HEK293T (cell line): Measurements from ENCODE around the gene KIF24.
A peak's percentile ranks its signal among the peaks of the same experiment; 100 is the strongest.

Experiments
- ARNT ChIP-seq: fragments of 450-650 bp; IDR thresholded peaks from 2 replicates; pipeline ENCODE4 v1.6.1; 2017; ENCODE audit warnings: mild to moderate bottlenecking
- CTBP1 ChIP-seq: fragments of 450-650 bp; IDR thresholded peaks from 2 replicates; pipeline ENCODE4 v1.6.1; 2016; ENCODE audit warnings: borderline replicate concordance
- ELF4 ChIP-seq: fragments of 450-650 bp; IDR thresholded peaks from 2 replicates; pipeline ENCODE4 v1.6.1; 2017; ENCODE audit warnings: antibody characterized with exemption
- FOXK2 ChIP-seq: fragments of 450-650 bp; IDR thresholded peaks from 2 replicates; pipeline ENCODE4 v1.6.1; 2016; ENCODE audit warnings: mild to moderate bottlenecking
- FOXM1 ChIP-seq: fragments of 450-650 bp; IDR thresholded peaks from 2 replicates; pipeline ENCODE4 v1.6.1; 2017; ENCODE audit warnings: mild to moderate bottlenecking, borderline replicate concordance
- HDGF ChIP-seq: fragments of 450-650 bp; IDR thresholded peaks from 2 replicates; pipeline ENCODE4 v1.6.1; 2017; ENCODE audit warnings: antibody characterized with exemption, borderline replicate concordance
- L3MBTL2 ChIP-seq: fragments of 450-650 bp; conservative IDR thresholded peaks from 2 replicates; pipeline ENCODE4 v1.6.1; 2016; ENCODE audit warnings: mild to moderate bottlenecking
- LEF1 ChIP-seq: fragments of 450-650 bp; IDR thresholded peaks from 2 replicates; pipeline ENCODE4 v1.6.1; 2017; ENCODE audit warnings: mild to moderate bottlenecking, borderline replicate concordance
- NFRKB ChIP-seq: fragments of 450-650 bp; IDR thresholded peaks from 2 replicates; pipeline ENCODE4 v1.6.1; 2016; ENCODE audit warnings: mild to moderate bottlenecking, moderate library complexity
- SP1 ChIP-seq: fragments of 450-650 bp; IDR thresholded peaks from 2 replicates; pipeline ENCODE4 v1.6.1; 2017
- SUZ12 ChIP-seq: fragments of 450-650 bp; IDR thresholded peaks from 2 replicates; pipeline ENCODE4 v1.6.1; 2016; ENCODE audit warnings: mild to moderate bottlenecking
- TARDBP ChIP-seq: fragments of 450-650 bp; IDR thresholded peaks from 2 replicates; pipeline ENCODE4 v1.6.1; 2016
- ZNF384 ChIP-seq: fragments of 450-650 bp; IDR thresholded peaks from 2 replicates; pipeline ENCODE4 v1.6.1; 2016
- TF ChIP-seq, protein P1 (sequence below): fragments of 450-650 bp; IDR thresholded peaks from 2 replicates; pipeline ENCODE4 v1.6.1; 2016

DNA sequence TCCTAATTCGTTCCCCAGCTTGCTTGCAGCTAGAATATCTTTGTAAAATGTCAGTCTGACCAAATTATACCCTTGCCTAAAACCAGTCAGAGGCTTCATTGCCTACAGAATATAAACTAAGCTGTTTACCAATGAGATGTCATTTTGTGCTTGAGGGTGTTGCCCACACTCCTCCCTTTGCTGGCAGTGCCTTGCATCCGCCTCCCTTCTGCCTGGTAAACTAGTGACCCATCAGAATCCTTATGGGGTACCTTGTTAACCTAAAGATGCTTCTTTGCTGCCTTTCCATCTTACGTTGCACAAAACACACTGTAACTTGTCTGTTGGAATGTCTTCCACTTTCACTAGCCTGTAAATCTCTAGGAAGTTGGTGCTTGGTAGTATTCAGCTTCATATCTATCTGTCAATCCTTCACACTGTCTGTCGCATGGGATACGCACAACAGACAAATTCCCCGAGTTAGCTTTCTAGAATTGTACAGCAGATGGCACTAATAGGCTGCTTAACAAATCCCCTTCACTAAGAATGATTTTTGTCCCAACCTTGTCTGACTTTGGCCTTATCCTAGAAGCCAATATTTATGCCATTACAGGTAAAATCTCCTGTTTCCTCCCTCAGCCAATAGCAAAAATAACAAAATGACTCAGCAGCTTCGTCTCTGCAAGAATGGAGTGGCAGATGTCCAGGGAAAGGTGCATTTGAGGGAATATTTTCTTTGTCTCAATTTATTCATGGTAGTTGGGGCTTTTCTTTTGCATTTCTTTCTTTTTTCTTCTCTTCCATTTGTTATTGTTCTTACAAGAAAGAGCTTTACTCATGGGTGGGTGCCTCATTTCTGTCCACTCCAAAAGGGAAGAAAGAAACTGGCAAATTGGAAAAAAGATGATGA lies 3.3 kb upstream of the KIF24 start:
- TF ChIP-seq CTBP1: no peak
- TF ChIP-seq, protein P1, sequence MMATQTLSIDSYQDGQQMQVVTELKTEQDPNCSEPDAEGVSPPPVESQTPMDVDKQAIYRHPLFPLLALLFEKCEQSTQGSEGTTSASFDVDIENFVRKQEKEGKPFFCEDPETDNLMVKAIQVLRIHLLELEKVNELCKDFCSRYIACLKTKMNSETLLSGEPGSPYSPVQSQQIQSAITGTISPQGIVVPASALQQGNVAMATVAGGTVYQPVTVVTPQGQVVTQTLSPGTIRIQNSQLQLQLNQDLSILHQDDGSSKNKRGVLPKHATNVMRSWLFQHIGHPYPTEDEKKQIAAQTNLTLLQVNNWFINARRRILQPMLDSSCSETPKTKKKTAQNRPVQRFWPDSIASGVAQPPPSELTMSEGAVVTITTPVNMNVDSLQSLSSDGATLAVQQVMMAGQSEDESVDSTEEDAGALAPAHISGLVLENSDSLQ: peak; percentile 41
- TF ChIP-seq HDGF: no peak
- TF ChIP-seq ELF4: no peak
- TF ChIP-seq SP1: no peak
- TF ChIP-seq TARDBP: no peak
- no peak for TF ChIP-seq FOXM1
- TF ChIP-seq NFRKB: no peak
- no peak for TF ChIP-seq ARNT
- no peak for TF ChIP-seq SUZ12
- no peak for TF ChIP-seq L3MBTL2
- TF ChIP-seq FOXK2: no peak
- TF ChIP-seq LEF1: no peak
- no peak for TF ChIP-seq ZNF384
